Measurements from ENCODE around the gene HIBADH. TPM values are rescaled to one million over a fixed set of nuclear protein-coding genes. Genes with fewer than 3 reads are reported as not detected.

The HIBADH gene
- total RNA-seq, 4 donors from 2014 or later: 49.3 to 70.9 (median 58.9) TPM

- peaks cover 0 to 16% of the 10 kb centered on the region in 2 donors for H3K36me3 ChIP-seq
- peaks cover 0 to 14% (median 2%) of the 10 kb centered on the region in 3 donors for H3K4me1 ChIP-seq
- no peak overlapping the region for H3K4me3 ChIP-seq
- H3K27ac ChIP-seq: no peak overlapping the region
- 88 to 100% methylated on average over 1 of the region's 1 CpG for WGBS, 2 donors (ENCODE audit: low coverage in 1 of 2)
- H3K9me3 ChIP-seq: no peaks in the 10 kb centered on the region
- TF ChIP-seq POLR2AphosphoS5 (IDR thresholded peaks at IDR 0.05): no peak
- TF ChIP-seq EP300 (IDR thresholded peaks at IDR 0.05): no peak
- no peak for TF ChIP-seq CTCF (IDR thresholded peaks at IDR 0.05)
- TF ChIP-seq POLR2A (IDR thresholded peaks at IDR 0.05): no peak
- no peaks in the 10 kb centered on the region for H3K27me3 ChIP-seq
- no peak for ATAC-seq
These were observed 31.3 kb downstream of the HIBADH start for GRCh38 chr7:27631391-27631790.

- no peak for ATAC-seq
- H3K27me3 ChIP-seq: no peaks in the 10 kb centered on the region
- peaks cover 0 to 6% of the 10 kb centered on the region in 2 donors for H3K36me3 ChIP-seq
- TF ChIP-seq CTCF (IDR thresholded peaks at IDR 0.05): no peak
- peaks cover 0 to 1% (median 0%) of the 10 kb centered on the region in 3 donors for H3K9me3 ChIP-seq
- no peak overlapping the region for H3K4me3 ChIP-seq
- H3K27ac ChIP-seq: no peak overlapping the region
- 100% methylated on average over 1 of the region's 1 CpG for WGBS, 2 donors (ENCODE audit: low coverage in 1 of 2)
- no peaks in the 10 kb centered on the region for H3K4me1 ChIP-seq
These were observed 35.5 kb downstream of the HIBADH start for GRCh38 chr7:27627146-27627545.

- no peak for ATAC-seq
- H3K36me3 ChIP-seq: peaks cover 0 to 48% of the 10 kb centered on the region in 2 donors
These were observed 43.2 kb downstream of the HIBADH start for GRCh38 chr7:27619492-27619891.

GRCh38 chr7:27617651-27618381, 44.9 kb downstream of the HIBADH start:
- ATAC-seq: no peak
- H3K27ac ChIP-seq: no peak overlapping the region
- H3K9me3 ChIP-seq: peaks cover 0 to 37% (median 0%) of the 10 kb centered on the region in 3 donors
- H3K4me3 ChIP-seq: no peak overlapping the region
- H3K27me3 ChIP-seq: no peaks in the 10 kb centered on the region
- TF ChIP-seq POLR2A (IDR thresholded peaks at IDR 0.05) (no peak), POLR2AphosphoS5 (IDR thresholded peaks at IDR 0.05) (no peak), CTCF (IDR thresholded peaks at IDR 0.05) (no peak), EP300 (IDR thresholded peaks at IDR 0.05) (no peak)
- H3K4me1 ChIP-seq: no peaks in the 10 kb centered on the region
- WGBS, 2 donors (ENCODE audit: low coverage in 1 of 2): 87 to 90% methylated on average over 4 to 6 of the region's 9 CpGs
- H3K36me3 ChIP-seq: peaks cover 0 to 48% of the 10 kb centered on the region in 2 donors

More at GRCh38 chr7:27619492-27619891, 43.2 kb downstream of the HIBADH start:
- no peak overlapping the region for H3K4me3 ChIP-seq
- H3K4me1 ChIP-seq: no peaks in the 10 kb centered on the region
- peaks cover 0 to 37% (median 0%) of the 10 kb centered on the region in 3 donors for H3K9me3 ChIP-seq
- H3K27me3 ChIP-seq: no peaks in the 10 kb centered on the region
- H3K27ac ChIP-seq: no peak overlapping the region
- WGBS, 2 donors (ENCODE audit: low coverage in 1 of 2): 0% methylated on average over 1 of the region's 1 CpG
- TF ChIP-seq CTCF (IDR thresholded peaks at IDR 0.05) (no peak), POLR2A (IDR thresholded peaks at IDR 0.05) (no peak), POLR2AphosphoS5 (IDR thresholded peaks at IDR 0.05) (no peak), EP300 (IDR thresholded peaks at IDR 0.05) (no peak)

- 50 to 58% methylated on average over 2 to 3 of the region's 3 CpGs for WGBS, 2 donors (ENCODE audit: low coverage in 1 of 2)
- H3K27me3 ChIP-seq: no peaks in the 10 kb centered on the region
- no peaks in the 10 kb centered on the region for H3K4me1 ChIP-seq
- no peak for ATAC-seq
- H3K9me3 ChIP-seq: peaks cover 0 to 34% (median 0%) of the 10 kb centered on the region in 3 donors
- TF ChIP-seq POLR2A (IDR thresholded peaks at IDR 0.05) (no peak), POLR2AphosphoS5 (IDR thresholded peaks at IDR 0.05) (no peak), EP300 (IDR thresholded peaks at IDR 0.05) (no peak), CTCF (IDR thresholded peaks at IDR 0.05) (no peak)
- H3K36me3 ChIP-seq: peaks cover 0 to 47% of the 10 kb centered on the region in 2 donors
- no peak overlapping the region for H3K27ac ChIP-seq
- H3K4me3 ChIP-seq: no peak overlapping the region
These were observed 45.7 kb downstream of the HIBADH start for GRCh38 chr7:27616914-27617548.
